GM21717 (cell line): ENCODE data around the gene EXPH5.

ENCODE experiments used
- ATAC-seq: cut with Tn5 transposase; IDR thresholded peaks from one replicate; pipeline ENCODE4 v1.9.1; 2021; ENCODE audit warnings: mild to moderate bottlenecking, moderate library complexity; ENCODE audit not compliant: unreplicated experiment

EXPH5 gene

GRCh38 chr11:108527382-108527781 is 66.2 kb downstream of the EXPH5 start:
- ATAC-seq: no peak

GRCh38 chr11:108525161-108525560 is 68.4 kb downstream of the EXPH5 start:
- ATAC-seq: no peak

- ATAC-seq: no peak
Measured at GRCh38 chr11:108524422-108524821, 69.1 kb downstream of the EXPH5 start.

DNA sequence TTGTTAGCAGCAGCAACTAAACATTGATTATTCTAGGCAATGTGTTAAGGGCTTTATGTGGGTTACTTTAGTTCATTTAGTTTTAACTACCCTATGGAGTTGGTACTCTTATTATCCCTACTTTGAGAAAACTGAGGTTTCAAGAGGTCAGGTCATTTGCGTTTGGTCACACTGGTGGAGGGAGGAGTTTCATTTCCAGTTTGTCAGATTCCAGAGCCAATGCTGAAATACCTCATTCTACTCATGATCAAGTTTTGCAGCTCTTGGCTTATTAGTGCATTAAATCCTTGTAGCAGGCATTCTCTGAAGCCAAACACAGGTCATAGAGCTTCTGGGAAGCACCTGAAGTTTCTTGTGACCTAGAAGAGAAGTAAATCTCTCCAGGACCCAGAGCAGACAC is 71.2 kb downstream of the EXPH5 start:
- ATAC-seq: no peak

GRCh38 chr11:108518581-108518980 is 75.0 kb downstream of the EXPH5 start:
- ATAC-seq: no peak

DNA sequence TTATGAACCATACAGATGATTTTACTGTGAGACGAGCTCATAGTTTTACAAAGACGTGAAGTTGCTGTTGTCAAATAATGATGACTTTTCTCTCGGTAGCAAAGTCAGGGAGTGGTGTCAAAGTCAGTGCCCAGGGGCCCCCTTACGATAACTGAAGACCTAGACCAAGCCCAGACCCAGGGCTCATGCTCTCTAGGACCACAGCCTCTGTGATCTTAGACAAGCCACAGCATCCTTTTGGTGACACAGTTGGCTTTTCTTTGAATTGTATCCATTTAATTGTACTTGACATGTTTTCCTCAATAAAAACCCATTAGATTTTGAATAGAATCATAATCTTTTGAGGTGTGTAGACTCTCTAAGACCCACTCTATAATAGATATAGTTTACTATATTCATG is 77.4 kb downstream of the EXPH5 start:
- no peak for ATAC-seq

GRCh38 chr11:108512708-108513107 is 80.9 kb downstream of the EXPH5 start:
- ATAC-seq: no peak

- no peak for ATAC-seq
Measured at GRCh38 chr11:108511851-108512474, 81.6 kb downstream of the EXPH5 start.

DNA sequence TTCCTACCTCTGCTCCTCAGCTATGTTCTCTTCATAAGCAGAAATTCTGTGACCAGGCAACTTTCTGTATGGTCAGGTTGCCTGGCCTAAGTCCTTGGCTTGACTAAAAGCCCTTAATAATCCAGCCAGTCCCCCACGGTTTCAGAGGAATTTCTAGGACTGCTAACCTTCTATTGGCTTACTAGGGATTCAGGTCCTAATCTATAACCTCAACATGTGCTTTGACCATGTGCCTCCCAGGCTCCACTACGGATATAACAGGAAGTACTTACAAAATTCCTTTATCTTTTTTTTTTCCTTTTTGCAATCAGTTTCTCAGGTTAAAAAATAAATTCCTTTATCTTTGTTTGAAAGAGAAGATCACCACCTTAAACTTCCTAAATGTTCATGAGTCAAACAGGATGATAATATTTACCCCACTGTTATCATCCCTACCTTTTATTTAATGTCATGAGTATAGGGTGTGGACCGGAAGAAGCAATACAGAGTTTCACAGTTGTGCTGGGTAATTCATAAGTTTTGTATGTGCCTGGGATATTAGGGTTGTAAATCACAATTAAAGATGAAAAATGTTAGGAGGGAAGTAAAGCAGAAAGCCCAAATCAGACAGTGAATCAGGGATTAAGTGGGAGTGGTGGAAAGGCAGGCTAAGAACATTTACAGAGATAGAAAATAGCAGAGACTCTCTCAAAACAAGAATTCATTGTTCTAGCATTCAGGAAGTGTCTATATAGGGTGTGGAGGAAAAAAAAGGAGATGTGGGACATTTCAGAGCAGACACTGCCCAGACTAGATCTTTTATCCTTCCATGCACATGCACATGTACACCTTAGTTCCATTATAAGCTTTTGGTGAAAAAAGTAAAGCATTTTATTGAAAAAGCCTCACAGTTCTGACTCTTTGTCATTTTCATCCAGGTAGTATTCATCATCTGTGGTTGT is 84.6 kb downstream of the EXPH5 start:
- ATAC-seq: no peak

DNA sequence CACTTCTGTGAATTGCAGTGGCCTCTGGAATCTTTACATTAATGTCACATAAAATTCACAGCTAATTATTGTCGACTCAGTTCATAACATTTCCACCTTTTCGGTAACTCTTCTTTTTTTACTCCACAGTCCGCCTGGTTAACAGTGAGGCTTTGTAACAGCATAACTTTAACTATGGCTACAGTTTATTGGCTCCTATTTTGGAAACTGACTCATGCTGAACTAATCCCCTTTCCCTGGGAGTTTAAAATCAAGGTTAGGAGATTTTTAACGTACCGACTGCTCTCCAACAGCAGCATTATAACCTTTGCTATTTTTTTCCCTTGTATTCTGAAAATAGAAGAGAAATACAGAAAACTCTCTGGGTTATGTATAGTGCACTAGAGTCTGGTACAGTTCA is 92.2 kb downstream of the EXPH5 start:
- ATAC-seq: no peak

DNA sequence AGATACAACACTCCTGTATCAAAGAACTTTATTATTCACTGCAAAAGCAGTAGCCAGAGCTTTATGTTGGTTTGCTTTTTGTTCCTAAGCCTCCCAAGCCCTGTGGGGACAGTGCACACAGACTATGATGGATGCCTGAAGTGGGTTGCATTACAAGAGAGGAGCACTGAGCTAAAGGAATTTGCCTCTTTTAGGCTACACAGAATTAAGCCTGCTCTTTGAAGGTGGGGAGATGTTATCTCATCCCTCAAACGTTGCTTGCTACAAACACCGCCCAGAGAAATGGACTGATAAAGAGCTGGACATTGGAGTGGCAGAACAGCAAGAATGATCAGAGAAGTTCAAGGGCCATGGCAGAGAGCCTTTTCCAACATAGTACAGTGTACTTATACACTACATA is 92.8 kb downstream of the EXPH5 start:
- no peak for ATAC-seq

GRCh38 chr11:108500169-108500568 is 93.4 kb downstream of the EXPH5 start:
- no peak for ATAC-seq

GRCh38 chr11:108498816-108499408 is 94.7 kb downstream of the EXPH5 start:
- ATAC-seq: no peak

- ATAC-seq: peak; percentile 57
Measured at GRCh38 chr11:108498046-108498815, 95.3 kb downstream of the EXPH5 start, which contains the start of gene POGLUT3. TSS of gene POGLUT3 (minus strand) at chr11:108498384. CDS start at chr11:108498366, 18 bp downstream.

DNA sequence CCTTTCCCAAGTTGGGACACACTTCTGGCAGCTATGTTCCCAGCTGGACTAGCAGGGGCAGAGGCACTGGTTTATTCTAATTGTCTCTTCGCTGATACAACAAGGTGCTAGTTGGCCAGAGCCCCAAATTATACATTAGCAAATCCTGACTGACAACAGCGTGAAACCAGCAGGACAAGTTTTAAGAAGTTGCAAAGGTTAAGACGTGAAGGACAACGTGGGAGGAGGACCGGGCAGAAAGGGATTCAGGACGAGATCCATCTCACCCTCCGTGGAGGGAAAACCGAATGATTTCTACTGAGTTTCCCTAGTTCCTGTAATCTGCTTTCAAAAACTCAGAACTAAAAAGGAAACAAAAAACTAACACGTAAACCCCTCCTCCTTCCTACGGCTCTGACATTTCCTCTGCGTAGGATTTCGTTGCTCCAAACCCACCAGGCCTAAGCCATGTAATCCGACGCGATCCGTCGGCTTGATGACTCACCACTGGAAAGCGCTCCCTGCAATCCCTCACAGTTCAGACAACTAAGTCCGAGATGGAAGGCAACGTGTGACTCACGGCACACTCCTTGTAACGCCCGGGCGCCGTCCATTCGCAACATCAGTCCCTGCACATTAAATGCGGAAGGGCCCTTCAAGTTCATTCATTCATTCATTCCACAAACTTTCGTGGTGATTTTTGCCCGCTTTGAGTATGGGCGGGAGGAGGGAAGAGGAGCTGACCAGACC is 96.1 kb downstream of the EXPH5 start:
- ATAC-seq: peak; percentile 72

DNA sequence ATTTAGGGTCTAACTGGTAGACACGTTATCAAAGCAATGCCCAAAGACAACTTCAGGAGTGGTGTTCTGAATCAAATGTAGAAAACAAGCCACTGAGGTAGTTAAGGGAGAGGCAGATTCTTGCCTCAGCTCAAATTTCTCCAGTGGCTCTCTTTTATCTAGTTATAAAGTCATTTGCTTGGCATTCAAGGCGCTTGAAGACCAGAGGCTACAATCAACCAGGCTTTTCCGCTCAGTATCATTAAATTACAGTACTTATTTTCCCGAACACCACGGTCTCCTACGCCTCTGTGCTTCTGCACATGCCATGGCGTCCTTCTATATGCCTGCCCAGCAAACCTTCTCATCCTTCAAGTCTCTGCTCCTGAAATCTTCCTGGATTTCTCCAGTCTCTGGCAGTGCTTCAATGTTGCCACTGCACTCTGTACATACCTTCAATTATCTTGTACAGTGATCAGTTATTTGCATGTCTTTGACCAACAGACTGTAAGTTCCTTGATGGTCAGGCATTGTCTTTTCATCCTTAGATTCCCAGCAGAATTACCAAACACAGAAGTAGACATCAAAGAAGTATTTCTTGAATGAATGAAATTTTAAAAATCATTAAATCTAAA is 96.8 kb downstream of the EXPH5 start:
- ATAC-seq: no peak

DNA sequence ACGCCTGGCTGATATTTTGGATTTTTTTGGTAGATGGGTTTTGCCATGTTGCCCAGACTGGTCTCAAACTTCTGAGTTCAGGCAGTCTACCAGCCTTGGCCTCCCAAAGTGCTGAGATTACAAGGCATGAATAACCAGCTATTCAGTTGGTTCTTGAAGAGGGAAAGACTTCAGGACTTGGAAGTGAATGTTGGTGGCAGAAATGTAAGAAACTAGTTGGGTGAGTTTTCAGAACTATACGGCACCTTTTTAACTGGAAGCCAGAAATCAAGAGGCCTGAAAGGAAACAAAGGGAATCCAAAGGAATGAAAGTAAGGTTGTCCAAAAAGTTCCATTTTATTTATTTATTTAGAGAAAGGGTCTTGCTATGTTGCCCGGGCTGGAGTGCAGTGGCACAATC is 98.2 kb downstream of the EXPH5 start:
- ATAC-seq: no peak

GRCh38 chr11:108494182-108494581 is 99.4 kb downstream of the EXPH5 start:
- no peak for ATAC-seq

GRCh38 chr11:108491936-108492335 is 101.6 kb downstream of the EXPH5 start:
- no peak for ATAC-seq

- ATAC-seq: no peak
Measured at GRCh38 chr11:108486828-108487227, 106.7 kb downstream of the EXPH5 start.
